Stimulated activated CD8-positive, alpha-beta memory T cell treated with anti-CD3 and anti-CD28 coated beads, Interleukin-4, amount 100 ng/mL, for 48 hours (primary cell): Measurements from ENCODE around the gene HERC2.
"Not testable (repeated sequence)": the region's sequence is repeated elsewhere in the genome, so short reads cannot be mapped to it uniquely, and the experiment has no call there.

Experiments
- DNase-seq: peaks from one replicate; pipeline ENCODE4 v3.0.0-alpha.2; 2020

Gene HERC2, protein sequence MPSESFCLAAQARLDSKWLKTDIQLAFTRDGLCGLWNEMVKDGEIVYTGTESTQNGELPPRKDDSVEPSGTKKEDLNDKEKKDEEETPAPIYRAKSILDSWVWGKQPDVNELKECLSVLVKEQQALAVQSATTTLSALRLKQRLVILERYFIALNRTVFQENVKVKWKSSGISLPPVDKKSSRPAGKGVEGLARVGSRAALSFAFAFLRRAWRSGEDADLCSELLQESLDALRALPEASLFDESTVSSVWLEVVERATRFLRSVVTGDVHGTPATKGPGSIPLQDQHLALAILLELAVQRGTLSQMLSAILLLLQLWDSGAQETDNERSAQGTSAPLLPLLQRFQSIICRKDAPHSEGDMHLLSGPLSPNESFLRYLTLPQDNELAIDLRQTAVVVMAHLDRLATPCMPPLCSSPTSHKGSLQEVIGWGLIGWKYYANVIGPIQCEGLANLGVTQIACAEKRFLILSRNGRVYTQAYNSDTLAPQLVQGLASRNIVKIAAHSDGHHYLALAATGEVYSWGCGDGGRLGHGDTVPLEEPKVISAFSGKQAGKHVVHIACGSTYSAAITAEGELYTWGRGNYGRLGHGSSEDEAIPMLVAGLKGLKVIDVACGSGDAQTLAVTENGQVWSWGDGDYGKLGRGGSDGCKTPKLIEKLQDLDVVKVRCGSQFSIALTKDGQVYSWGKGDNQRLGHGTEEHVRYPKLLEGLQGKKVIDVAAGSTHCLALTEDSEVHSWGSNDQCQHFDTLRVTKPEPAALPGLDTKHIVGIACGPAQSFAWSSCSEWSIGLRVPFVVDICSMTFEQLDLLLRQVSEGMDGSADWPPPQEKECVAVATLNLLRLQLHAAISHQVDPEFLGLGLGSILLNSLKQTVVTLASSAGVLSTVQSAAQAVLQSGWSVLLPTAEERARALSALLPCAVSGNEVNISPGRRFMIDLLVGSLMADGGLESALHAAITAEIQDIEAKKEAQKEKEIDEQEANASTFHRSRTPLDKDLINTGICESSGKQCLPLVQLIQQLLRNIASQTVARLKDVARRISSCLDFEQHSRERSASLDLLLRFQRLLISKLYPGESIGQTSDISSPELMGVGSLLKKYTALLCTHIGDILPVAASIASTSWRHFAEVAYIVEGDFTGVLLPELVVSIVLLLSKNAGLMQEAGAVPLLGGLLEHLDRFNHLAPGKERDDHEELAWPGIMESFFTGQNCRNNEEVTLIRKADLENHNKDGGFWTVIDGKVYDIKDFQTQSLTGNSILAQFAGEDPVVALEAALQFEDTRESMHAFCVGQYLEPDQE (N-terminal part only)

DNA sequence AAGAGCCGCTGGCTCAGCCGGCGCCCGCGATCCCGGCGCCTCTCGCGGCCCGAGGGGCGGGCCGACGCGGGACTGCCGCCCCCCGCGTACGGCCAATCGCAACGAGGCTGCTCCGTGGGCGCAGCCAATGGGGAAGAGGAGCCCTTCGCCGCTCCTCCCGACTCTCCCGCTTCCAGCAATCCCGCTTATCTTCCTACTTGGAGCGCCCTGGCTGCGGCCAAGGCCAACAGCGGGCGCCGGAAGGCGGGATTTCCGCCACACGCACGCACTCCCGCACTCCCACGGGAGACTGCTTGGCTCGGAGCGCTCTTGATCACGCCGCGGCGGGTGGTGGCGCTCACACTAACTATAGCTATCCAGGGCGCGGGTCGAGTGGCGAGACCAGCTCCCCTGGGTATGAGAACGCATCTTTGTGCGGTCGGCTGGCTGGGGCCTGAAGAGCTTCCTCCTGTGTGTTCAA is at the start of gene HERC2:
HERC2 (minus strand) TSS at position 51 of the 460 bp plus-strand sequence. CDS start 746 bp downstream, outside the sequence.
- DNase-seq, result not testable (repeated sequence)

GRCh38 chr15:28365502-28365901 is 43.5 kb upstream of the HERC2 start:
- DNase-seq, result not testable (repeated sequence)

GRCh38 chr15:28357984-28358383 is 36.0 kb upstream of the HERC2 start, which contains the start of gene GOLGA6L24:
GOLGA6L24 (minus strand) TSS chr15:28358084; CDS start chr15:28358023, 61 bp downstream.
- DNase-seq, result not testable (repeated sequence)

GRCh38 chr15:28321358-28322078 is 461 bp downstream of the HERC2 start:
- DNase-seq, result peak; percentile 36

GRCh38 chr15:28319725-28320124 is 2.3 kb downstream of the HERC2 start:
- not testable (repeated sequence) for DNase-seq

DNA sequence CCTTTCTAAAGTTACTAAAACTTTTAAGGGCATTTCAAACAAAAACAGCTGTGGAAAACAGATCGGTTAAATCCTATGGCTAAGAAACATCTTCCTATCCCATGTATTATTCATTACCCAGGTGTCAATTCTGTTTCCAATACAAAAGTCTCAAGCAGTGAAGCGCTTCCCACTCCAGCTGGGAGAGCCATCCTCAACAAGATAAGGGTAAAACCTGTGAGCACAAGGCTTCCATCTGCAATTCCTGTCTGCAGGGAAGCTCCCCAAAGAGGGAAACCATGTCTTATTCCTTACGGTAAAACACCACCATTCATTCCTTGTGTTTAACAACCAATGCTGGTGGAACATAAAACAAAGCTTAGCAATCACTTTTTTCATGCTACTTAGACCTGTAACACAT is 3.2 kb downstream of the HERC2 start:
- DNase-seq, result not testable (repeated sequence)

- not testable (repeated sequence) for DNase-seq
Observed at GRCh38 chr15:28318122-28318521, 3.9 kb downstream of the HERC2 start.

- not testable (repeated sequence) for DNase-seq
Observed at GRCh38 chr15:28316958-28317357, 5.0 kb downstream of the HERC2 start.

DNA sequence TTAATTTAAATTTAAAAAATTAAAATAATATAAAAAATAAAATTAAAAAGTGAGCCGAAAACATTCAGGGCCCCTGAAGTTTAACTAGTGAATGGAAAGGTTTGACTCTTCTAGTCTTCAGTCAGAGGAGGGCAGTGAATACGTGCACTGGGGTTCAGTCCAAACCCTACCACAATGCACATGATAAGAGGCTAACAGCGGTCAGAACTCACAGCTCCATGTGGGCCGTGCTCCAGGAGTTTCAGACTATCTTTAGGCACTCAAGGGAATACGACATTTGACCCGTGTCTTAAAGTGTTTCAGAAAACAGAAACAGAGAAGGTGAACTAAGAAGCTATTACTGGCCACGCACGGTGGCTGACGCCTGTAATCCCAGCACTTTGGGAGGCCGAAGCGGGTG is 11.5 kb downstream of the HERC2 start:
- not testable (repeated sequence) for DNase-seq

DNA sequence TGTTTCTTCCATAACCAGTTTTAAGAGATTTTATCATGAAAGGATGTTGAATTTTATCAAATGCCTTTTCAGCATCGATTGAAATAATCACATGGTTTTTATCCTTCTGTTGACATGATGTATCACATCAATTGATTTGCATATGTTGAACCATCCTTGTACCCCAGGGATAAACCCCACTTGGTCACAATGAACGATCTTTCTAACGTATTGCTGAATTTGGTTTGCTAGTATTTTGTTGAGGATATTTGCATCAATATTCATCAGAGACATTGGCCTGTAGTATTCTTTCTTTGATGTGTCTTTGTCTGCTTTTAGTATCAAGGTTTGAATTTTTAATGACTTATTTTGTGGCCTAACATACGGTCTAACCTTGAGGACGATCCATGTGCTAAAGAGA is 13.3 kb downstream of the HERC2 start:
- DNase-seq, result not testable (repeated sequence)

GRCh38 chr15:28305700-28306099 is 16.3 kb downstream of the HERC2 start:
- DNase-seq, result not testable (repeated sequence)

- DNase-seq, result not testable (repeated sequence)
Observed at GRCh38 chr15:28297434-28297833, 24.5 kb downstream of the HERC2 start.

- not testable (repeated sequence) for DNase-seq
Observed at GRCh38 chr15:28296814-28297213, 25.2 kb downstream of the HERC2 start.

DNA sequence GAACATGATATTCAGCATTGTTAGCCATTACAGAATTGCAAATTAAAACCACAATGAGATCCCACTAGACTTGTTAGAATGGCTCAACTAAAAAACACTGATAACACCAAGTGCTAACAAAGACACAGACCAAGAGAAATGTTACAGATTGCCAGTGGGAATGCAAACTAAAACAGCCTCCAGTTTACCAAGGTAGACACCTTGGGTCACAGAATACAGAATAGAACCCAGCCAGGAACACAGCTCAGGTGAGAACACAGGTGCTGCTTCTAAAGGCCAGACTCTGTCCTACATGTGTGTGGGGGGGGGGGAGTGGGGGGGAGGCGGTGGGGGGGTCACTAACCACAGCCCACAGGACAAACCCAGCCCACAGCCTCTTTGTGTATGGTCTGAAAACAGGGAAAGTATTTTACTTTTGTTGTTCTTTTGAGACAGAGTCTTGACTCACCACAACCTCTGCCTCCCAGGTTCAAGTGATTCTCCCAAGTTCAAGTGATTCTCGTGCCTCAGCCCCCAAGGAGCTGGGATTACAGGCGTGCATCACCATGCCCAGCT is 26.9 kb downstream of the HERC2 start:
- DNase-seq, result not testable (repeated sequence)

GRCh38 chr15:28294560-28294959 is 27.4 kb downstream of the HERC2 start:
- not testable (repeated sequence) for DNase-seq

DNA sequence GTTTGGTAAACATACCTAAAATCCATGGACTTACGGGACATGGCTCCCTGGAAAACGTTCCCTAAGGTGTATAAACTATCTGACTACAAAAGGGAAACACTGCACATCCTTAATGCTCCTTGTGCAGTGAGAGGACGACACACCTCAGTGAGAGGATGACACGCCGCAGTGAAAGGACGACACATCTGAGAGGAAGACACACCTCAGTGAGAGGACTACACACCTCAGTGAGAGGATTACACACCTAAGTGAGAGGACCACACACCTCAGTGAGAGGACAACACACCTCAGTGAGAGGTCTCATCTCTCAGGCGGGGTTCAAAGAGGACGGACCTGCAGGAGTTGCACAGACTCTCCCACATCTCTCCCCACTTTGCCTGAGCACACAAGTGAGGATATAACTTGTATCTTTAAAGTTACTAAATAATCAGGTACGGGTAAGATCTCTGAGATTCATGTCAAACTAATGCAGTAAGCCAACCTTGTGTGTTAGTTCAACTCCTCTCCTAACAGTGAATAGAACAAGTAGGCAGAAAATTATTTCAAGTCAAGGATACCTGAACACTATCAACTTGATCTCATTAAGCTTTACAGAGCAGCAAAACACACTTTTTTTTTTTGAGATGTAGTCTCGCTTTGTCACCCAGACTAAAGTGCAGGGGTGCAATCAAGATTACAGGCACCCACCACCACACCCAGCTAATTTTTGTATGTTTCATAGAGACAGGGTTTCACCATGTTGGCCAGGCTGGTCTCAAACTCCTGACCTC is 32.1 kb downstream of the HERC2 start:
- no peak for DNase-seq

DNA sequence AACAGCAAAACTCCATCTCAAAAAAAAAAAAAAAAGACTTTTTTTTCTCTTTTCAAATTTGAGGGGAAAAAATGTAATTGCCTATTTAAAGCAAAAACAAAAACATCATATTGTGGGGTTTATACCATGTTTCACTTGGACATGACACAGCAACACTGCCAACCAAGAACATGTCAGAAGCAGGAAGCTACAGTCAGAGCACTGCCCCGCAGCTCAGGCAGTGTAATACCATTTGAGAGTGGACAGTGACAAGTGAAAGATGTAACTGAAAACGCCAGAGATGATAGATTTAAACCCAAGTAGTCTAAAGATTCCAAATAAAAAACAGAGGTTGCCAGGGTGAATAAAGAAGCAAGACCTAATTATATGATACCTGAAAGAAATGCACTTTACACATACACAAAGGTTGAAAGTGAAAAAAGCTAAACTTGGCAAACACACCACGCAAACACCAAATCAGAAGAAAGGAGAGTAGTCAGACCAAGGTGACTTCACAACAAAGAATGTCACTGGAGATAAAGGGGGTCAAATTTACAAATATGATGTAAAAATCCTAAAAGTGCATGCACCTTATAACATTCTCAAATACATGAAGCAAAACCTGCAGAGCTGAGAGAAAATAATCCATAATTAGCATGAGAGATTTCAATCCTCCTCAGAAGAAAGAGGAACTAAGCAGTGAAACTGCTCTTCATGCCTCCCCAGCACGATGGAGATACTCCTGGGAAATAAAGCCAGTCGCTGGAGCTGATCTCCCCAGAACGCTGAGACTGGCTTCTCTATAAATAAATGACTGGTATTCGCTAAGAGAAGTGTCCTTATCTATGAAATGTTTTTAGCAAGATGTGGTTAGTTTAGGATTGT is 32.9 kb downstream of the HERC2 start:
- not testable (repeated sequence) for DNase-seq

DNA sequence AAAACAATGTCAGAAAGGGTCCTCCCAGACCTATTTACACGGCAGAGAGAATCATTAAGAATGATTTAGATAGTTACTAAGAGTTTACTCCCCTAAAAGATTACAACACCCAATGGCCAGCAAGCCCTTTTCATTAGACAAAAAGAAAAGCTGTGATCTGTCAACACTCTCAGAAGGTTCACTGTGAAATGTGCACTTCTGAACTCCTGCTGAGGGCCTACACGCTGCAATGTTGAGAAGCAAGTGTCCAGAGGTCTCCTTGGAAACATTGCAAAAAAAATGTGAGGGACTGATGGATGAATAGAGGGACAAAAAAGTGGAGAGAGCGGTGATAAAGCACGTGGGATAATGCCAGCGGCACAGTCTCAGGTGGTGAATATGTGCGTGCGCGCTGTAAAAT is 35.3 kb downstream of the HERC2 start:
- not testable (repeated sequence) for DNase-seq

DNA sequence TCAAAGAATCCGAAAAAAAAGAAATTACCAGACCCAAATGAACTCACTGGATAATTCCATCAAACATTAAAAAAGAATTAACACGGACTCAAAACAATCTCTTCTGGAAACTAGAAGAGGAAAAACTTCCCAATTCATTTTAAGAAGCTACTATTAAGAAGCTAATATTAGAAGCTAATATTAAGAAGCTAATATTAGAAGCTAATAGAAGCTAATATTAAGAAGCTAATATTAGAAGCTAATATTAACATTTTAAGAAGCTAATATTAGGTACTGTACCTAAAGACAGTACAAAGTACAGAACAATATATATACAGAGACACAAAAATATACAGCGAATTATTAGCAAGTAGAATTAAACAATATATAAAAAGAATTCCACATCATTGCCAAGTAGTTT is 35.9 kb downstream of the HERC2 start:
- no peak for DNase-seq

GRCh38 chr15:28281876-28282275 is 40.1 kb downstream of the HERC2 start:
- no peak for DNase-seq
